HepG2 (cell line): ENCODE results near the gene DDX10. TPM values are rescaled to one million over a fixed set of nuclear protein-coding genes. Genes with fewer than 3 reads are reported as not detected.

Source experiments
- ATAC-seq: fragments of 200-7000 bp; cut with Tn5 transposase; 3 replicates; pipeline ENCODE4 v1.9.1; 2020; ENCODE audit warnings: mild to moderate bottlenecking, moderate library complexity
- BruUV-seq: library from RNA; stranded (reverse); fragments of 400-500 nt; replicated peaks from 2 replicates; lab custom pipeline; 2021; lab: Mats Ljungman, UMichigan
- CTCF ChIA-PET: fragments of 300-600 bp; formaldehyde crosslinking; extraction: SDS; loops from one replicate; lab custom pipeline; 2021; ENCODE audit warnings: low total read pairs, inconsistent platforms, low intra/inter-chr PET ratio; lab: Yijun Ruan, JAX
- POLR2A ChIA-PET: fragments of 350-600 bp; sonication (Branson Sonifier 250); formaldehyde crosslinking; loops from one replicate; lab custom pipeline; 2020; ENCODE audit warnings: antibody characterized with exemption, inconsistent platforms; lab: Yijun Ruan, JAX
- DNase-seq: peaks from one replicate; pipeline ENCODE4 v3.0.0-alpha.2; 2015; ENCODE audit warnings: low spot score
- FAIRE-seq: peaks from 3 replicates; lab custom pipeline; 2011; peaks lifted over from hg19 to GRCh38; lab: Jason Lieb, UNC
- H2AFZ ChIP-seq: one replicate; pipeline ENCODE4 v1.6.1; 2011; ENCODE audit warnings: low read length, inconsistent platforms
- H3K27ac ChIP-seq: fragments of 300-600 bp; 3 replicates; pipeline ENCODE4 v1.8.0; 2011; ENCODE audit warnings: mixed run types, mild to moderate bottlenecking, mixed read lengths, low read length, inconsistent platforms; ENCODE audit not compliant: insufficient read depth; ENCODE audit errors: extremely low read length
- H3K27me3 ChIP-seq, 2 experiments: fragments of 200-600 bp in 1 of 2; 2 replicates in 1 of 2; 3 replicates in 1 of 2; pipeline versions ENCODE4 v1.6.0 to v1.8.0; 2011; ENCODE audit warnings: low read length in 2 of 2, mild to moderate bottlenecking in 2 of 2, moderate library complexity in 2 of 2, inconsistent platforms in 1 of 2; ENCODE audit not compliant: insufficient read depth in 2 of 2, control insufficient read depth in 1 of 2
- H3K36me3 ChIP-seq, 2 experiments: fragments of 200-600 bp in 1 of 2; replicated peaks in 1 of 2; 2 replicates in 1 of 2; 3 replicates in 1 of 2; pipeline versions ENCODE4 v1.5.1 to v1.8.0; 2011; ENCODE audit warnings: low read length in 2 of 2, inconsistent platforms in 1 of 2; ENCODE audit not compliant: insufficient read depth in 2 of 2, control insufficient read depth in 1 of 2
- H3K4me1 ChIP-seq: 2 replicates; pipeline ENCODE4 v1.5.1; 2012; ENCODE audit warnings: low read length, inconsistent platforms; ENCODE audit not compliant: insufficient read depth
- H3K4me2 ChIP-seq: 2 replicates; pipeline ENCODE4 v1.6.0; 2011; ENCODE audit warnings: low read depth, low read length, inconsistent platforms
- H3K4me3 ChIP-seq, 3 experiments: fragments of 200-600 bp in 1 of 3; sonication (generic), shearing (Covaris generic) in 1 of 3; replicated peaks in 1 of 3; 2 replicates each; pipeline ENCODE4 v1.5.1; 2011 to 2016; ENCODE audit warnings: low read length in 3 of 3, inconsistent platforms in 2 of 3, low read depth in 2 of 3, mild to moderate bottlenecking in 2 of 3, control low read depth in 1 of 3, mixed read lengths in 1 of 3; ENCODE audit not compliant: insufficient read depth in 1 of 3
- H3K79me2 ChIP-seq: one replicate; pipeline ENCODE4 v1.6.1; 2011; ENCODE audit warnings: low read length, inconsistent platforms; ENCODE audit not compliant: insufficient read depth
- H3K9ac ChIP-seq: 2 replicates; pipeline ENCODE4 v1.6.0; 2011; ENCODE audit warnings: mild to moderate bottlenecking, low read depth, low read length, inconsistent platforms; ENCODE audit not compliant: insufficient read depth
- H3K9me3 ChIP-seq: 2 replicates; pipeline ENCODE4 v1.5.1; 2012; ENCODE audit warnings: mild to moderate bottlenecking, low read length
- H4K20me1 ChIP-seq: 2 replicates; pipeline ENCODE4 v1.6.0; 2011; ENCODE audit warnings: inconsistent platforms, mild to moderate bottlenecking, low read length, moderate library complexity; ENCODE audit not compliant: insufficient read depth
- ARNTL ChIP-seq: sonication (generic); formaldehyde crosslinking; IDR thresholded peaks from 2 replicates; pipeline ENCODE4 v1.4.0; 2020; ENCODE audit warnings: mild to moderate bottlenecking, missing genetic modification reagents
- CEBPB ChIP-seq: IDR thresholded peaks from 2 replicates; pipeline ENCODE4 v1.6.1; 2011; ENCODE audit warnings: low read depth, low read length, improper control_type of control experiment, borderline replicate concordance
- HNF4A ChIP-seq: sonication (generic); formaldehyde crosslinking; IDR thresholded peaks from 2 replicates; pipeline ENCODE4 v1.4.0; 2020; ENCODE audit warnings: missing genetic modification reagents
- HOXA9 ChIP-seq: sonication (generic); formaldehyde crosslinking; IDR thresholded peaks from 2 replicates; pipeline ENCODE4 v1.8.1; 2022; ENCODE audit warnings: missing genetic modification reagents, mild to moderate bottlenecking, moderate library complexity, borderline replicate concordance
- KLF6 ChIP-seq: IDR thresholded peaks from 2 replicates; pipeline ENCODE4 v1.8.0; 2016; ENCODE audit warnings: missing biosample characterization, missing genetic modification reagents
- PLRG1 ChIP-seq: fragments of 450-650 bp; conservative IDR thresholded peaks from 2 replicates; pipeline ENCODE4 v1.6.1; 2016
- TOE1 ChIP-seq: sonication (generic); formaldehyde crosslinking; IDR thresholded peaks from 2 replicates; pipeline ENCODE4 v1.4.0; 2020; ENCODE audit warnings: mild to moderate bottlenecking, missing genetic modification reagents
- ZNF225 ChIP-seq: sonication (generic); formaldehyde crosslinking; IDR thresholded peaks from 2 replicates; pipeline ENCODE4 v1.4.0; 2020; ENCODE audit warnings: mild to moderate bottlenecking, missing genetic modification reagents
- ZNF383 ChIP-seq: sonication (generic); formaldehyde crosslinking; IDR thresholded peaks from 2 replicates; pipeline ENCODE4 v1.4.0; 2020; ENCODE audit warnings: missing genetic modification reagents, mild to moderate bottlenecking, borderline replicate concordance
- ZNF496 ChIP-seq: sonication (generic); formaldehyde crosslinking; IDR thresholded peaks from 2 replicates; pipeline ENCODE4 v1.8.1; 2023; ENCODE audit warnings: mild to moderate bottlenecking, moderate library complexity, missing genetic modification reagents; ENCODE audit not compliant: insufficient replicate concordance
- ZNF550 ChIP-seq: sonication (generic); formaldehyde crosslinking; IDR thresholded peaks from 2 replicates; pipeline ENCODE4 v1.4.0; 2020; ENCODE audit warnings: mild to moderate bottlenecking, missing genetic modification reagents, borderline replicate concordance
- WGBS: methylation state at CpG from one replicate; pipeline ENCODE4 v1.1.6; 2017; ENCODE audit warnings: low lambda C conversion rate; 5-methylcytosine and 5-hydroxymethylcytosine counted together
- in situ Hi-C: cut with HindIII; loops from 2 replicates; pipeline ENCODE4 v1.10.0; 2017; ENCODE audit warnings: low pct_unique_long_range_greater_than_20kb; ENCODE audit not compliant: extremely low pct_ligation_motif_present
- intact Hi-C: fragments of 100-400 bp; cut with micrococcal nuclease; formaldehyde crosslinking; loops from one replicate; pipeline ENCODE4 v1.10.0; 2022; ENCODE audit not compliant: unreplicated experiment
- polyA plus RNA-seq, 8 experiments: library from polyadenylated mRNA; depleted of rRNA in 3 of 8; stranded (reverse) in 7 of 8; unstranded in 1 of 8; fragments of >200 nt; fragmentation: Illumina TruSeq in 4 of 8; extraction: Trizol in 4 of 8; gene quantifications; 2 replicates each; pipeline versions ENCODE4 v1.2.1 to v1.2.3, GENCODE V29; 2011 to 2016; ENCODE audit warnings: low read depth in 4 of 8, missing spikeins in 1 of 8, mixed read lengths in 1 of 8; ENCODE audit not compliant: insufficient read depth in 1 of 8
- total RNA-seq, 5 experiments: library from RNA; depleted of rRNA; stranded (reverse); fragments of >200 nt; fragmentation: Illumina TruSeq; extraction: Trizol; gene quantifications; 2 replicates each; pipeline ENCODE4 v1.2.3, GENCODE V29; 2016; ENCODE audit warnings: low read depth in 1 of 5
- TF ChIP-seq, protein P1 (sequence below): sonication (generic); formaldehyde crosslinking; IDR thresholded peaks from 2 replicates; pipeline ENCODE4 v1.4.0; 2020; ENCODE audit warnings: low read depth, mild to moderate bottlenecking, missing genetic modification reagents
- TF ChIP-seq, protein P2 (sequence below): sonication (generic); formaldehyde crosslinking; IDR thresholded peaks from 2 replicates; pipeline ENCODE4 v1.8.1; 2023; ENCODE audit warnings: missing genetic modification reagents, mild to moderate bottlenecking, borderline replicate concordance
- TF ChIP-seq, protein P3 (sequence below): sonication (generic); formaldehyde crosslinking; IDR thresholded peaks from 2 replicates; pipeline ENCODE4 v1.4.0; 2020; ENCODE audit warnings: mild to moderate bottlenecking, missing genetic modification reagents

Gene DDX10
- total and polyA plus RNA-seq, 2 of the 13 experiments (the other 11 are each of a cell fraction or from before 2014, with no cell fraction given), result 17.0 to 32.0 TPM

DNA sequence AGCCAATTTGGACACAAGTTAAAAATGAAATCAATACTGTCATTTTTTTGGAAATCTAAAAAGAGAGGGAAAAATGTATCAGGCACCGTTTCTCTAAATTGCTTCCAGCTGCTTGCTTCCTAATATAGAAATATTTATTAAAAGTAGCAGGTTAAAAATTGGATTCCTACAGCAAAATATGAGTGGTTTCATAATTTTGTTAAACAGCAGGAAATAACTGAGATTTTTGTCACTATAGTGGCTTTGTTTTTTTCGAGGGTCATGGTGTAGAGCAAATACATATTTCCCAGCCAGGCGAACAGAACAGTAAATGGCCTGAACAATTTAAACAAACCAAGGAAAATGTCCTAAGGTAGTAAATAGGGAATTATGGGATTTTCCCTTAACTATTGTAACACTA is 159.7 kb downstream of the DDX10 start (continued):
- no peak for TF ChIP-seq ZNF496
- TF ChIP-seq ZNF383 (CRISPR knock-in tag), result no peak
- TF ChIP-seq ARNTL (CRISPR knock-in tag), result no peak
- no peak for TF ChIP-seq HOXA9 (CRISPR knock-in tag)
- TF ChIP-seq HNF4A, result no peak

DNA sequence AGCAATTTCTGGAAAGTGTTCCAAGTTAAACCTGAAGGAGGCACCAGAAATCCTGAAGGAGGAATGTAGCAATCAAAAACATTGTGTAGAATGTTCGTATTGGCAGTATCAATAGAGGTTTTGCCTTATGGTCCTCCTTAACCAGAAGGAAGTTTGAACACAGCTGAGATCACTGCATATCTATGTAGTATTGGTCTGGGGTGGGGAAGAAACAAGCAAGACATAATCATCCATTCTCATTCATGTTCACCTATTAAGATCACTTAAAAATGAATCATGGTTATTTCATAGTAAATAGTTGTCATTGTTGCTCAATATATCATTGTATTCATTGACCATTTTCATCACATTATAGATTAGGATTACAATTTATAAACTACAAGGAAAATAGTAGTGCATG is 160.5 kb downstream of the DDX10 start:
- Histone ChIP-seq H3K9me3 (no peaks in the 10 kb centered on the region), H3K27me3 (no peaks in the 10 kb centered on the region), H3K4me2 (no peak overlapping the region), H3K36me3 (no peaks in the 10 kb centered on the region), H3K79me2 (no peaks in the 10 kb centered on the region), H4K20me1 (no peaks in the 10 kb centered on the region), H3K27ac (no peak overlapping the region), H2AFZ (no peak overlapping the region), H3K9ac (no peak overlapping the region), H3K4me3 (no peak overlapping the region), H3K4me1 (no peaks in the 10 kb centered on the region)
- ATAC-seq (no peak), FAIRE-seq (no peak), DNase-seq (no peak)
- intact Hi-C loops (no loop called here), in situ Hi-C loops (no loop called here)
- BruUV-seq, result no TSS peak
- TF ChIP-seq KLF6 (no peak), ZNF550 (CRISPR knock-in tag) (no peak), CEBPB (no peak), TOE1 (no peak), ZNF225 (CRISPR knock-in tag) (no peak), PLRG1 (no peak)
- TF ChIP-seq, protein P1, sequence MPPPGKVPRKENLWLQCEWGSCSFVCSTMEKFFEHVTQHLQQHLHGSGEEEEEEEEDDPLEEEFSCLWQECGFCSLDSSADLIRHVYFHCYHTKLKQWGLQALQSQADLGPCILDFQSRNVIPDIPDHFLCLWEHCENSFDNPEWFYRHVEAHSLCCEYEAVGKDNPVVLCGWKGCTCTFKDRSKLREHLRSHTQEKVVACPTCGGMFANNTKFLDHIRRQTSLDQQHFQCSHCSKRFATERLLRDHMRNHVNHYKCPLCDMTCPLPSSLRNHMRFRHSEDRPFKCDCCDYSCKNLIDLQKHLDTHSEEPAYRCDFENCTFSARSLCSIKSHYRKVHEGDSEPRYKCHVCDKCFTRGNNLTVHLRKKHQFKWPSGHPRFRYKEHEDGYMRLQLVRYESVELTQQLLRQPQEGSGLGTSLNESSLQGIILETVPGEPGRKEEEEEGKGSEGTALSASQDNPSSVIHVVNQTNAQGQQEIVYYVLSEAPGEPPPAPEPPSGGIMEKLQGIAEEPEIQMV, result no peak
- TF ChIP-seq, protein P2, sequence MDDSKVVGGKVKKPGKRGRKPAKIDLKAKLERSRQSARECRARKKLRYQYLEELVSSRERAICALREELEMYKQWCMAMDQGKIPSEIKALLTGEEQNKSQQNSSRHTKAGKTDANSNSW (CRISPR knock-in tag), result no peak
- TF ChIP-seq, protein P3, sequence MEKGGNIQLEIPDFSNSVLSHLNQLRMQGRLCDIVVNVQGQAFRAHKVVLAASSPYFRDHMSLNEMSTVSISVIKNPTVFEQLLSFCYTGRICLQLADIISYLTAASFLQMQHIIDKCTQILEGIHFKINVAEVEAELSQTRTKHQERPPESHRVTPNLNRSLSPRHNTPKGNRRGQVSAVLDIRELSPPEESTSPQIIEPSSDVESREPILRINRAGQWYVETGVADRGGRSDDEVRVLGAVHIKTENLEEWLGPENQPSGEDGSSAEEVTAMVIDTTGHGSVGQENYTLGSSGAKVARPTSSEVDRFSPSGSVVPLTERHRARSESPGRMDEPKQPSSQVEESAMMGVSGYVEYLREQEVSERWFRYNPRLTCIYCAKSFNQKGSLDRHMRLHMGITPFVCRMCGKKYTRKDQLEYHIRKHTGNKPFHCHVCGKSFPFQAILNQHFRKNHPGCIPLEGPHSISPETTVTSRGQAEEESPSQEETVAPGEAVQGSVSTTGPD (CRISPR knock-in tag), result no peak
- 100% methylated on average over 1 of the region's 1 CpG for WGBS
- CTCF ChIA-PET, result no interaction called here
- POLR2A ChIA-PET, result no interaction called here
